HepG2 (cell line): ENCODE measurements around the gene RGMA. TPM values are rescaled to one million over a fixed set of nuclear protein-coding genes. Genes with fewer than 3 reads are reported as not detected.
A peak's percentile ranks its signal among the peaks of the same experiment; 100 is the strongest.

Experiments
- ATAC-seq: fragments of 200-7000 bp; cut with Tn5 transposase; 3 replicates; pipeline ENCODE4 v1.9.1; 2020; ENCODE audit warnings: mild to moderate bottlenecking, moderate library complexity
- BruUV-seq: library from RNA; stranded (reverse); fragments of 400-500 nt; replicated peaks from 2 replicates; lab custom pipeline; 2021; lab: Mats Ljungman, UMichigan
- CTCF ChIA-PET: fragments of 300-600 bp; formaldehyde crosslinking; extraction: SDS; loops from one replicate; lab custom pipeline; 2021; ENCODE audit warnings: low total read pairs, inconsistent platforms, low intra/inter-chr PET ratio; lab: Yijun Ruan, JAX
- POLR2A ChIA-PET: fragments of 350-600 bp; sonication (Branson Sonifier 250); formaldehyde crosslinking; loops from one replicate; lab custom pipeline; 2020; ENCODE audit warnings: antibody characterized with exemption, inconsistent platforms; lab: Yijun Ruan, JAX
- DNase-seq: peaks from one replicate; pipeline ENCODE4 v3.0.0-alpha.2; 2015; ENCODE audit warnings: low spot score
- FAIRE-seq: peaks from 3 replicates; lab custom pipeline; 2011; peaks lifted over from hg19 to GRCh38; lab: Jason Lieb, UNC
- H2AFZ ChIP-seq: one replicate; pipeline ENCODE4 v1.6.1; 2011; ENCODE audit warnings: low read length, inconsistent platforms
- H3K27ac ChIP-seq: fragments of 300-600 bp; 3 replicates; pipeline ENCODE4 v1.8.0; 2011; ENCODE audit warnings: mixed run types, mild to moderate bottlenecking, mixed read lengths, low read length, inconsistent platforms; ENCODE audit not compliant: insufficient read depth; ENCODE audit errors: extremely low read length
- H3K27me3 ChIP-seq, 2 experiments: fragments of 200-600 bp in 1 of 2; 2 replicates in 1 of 2; 3 replicates in 1 of 2; pipeline versions ENCODE4 v1.6.0 to v1.8.0; 2011; ENCODE audit warnings: low read length in 2 of 2, mild to moderate bottlenecking in 2 of 2, moderate library complexity in 2 of 2, inconsistent platforms in 1 of 2; ENCODE audit not compliant: insufficient read depth in 2 of 2, control insufficient read depth in 1 of 2
- H3K36me3 ChIP-seq, 2 experiments: fragments of 200-600 bp in 1 of 2; replicated peaks in 1 of 2; 2 replicates in 1 of 2; 3 replicates in 1 of 2; pipeline versions ENCODE4 v1.5.1 to v1.8.0; 2011; ENCODE audit warnings: low read length in 2 of 2, inconsistent platforms in 1 of 2; ENCODE audit not compliant: insufficient read depth in 2 of 2, control insufficient read depth in 1 of 2
- H3K4me1 ChIP-seq: 2 replicates; pipeline ENCODE4 v1.5.1; 2012; ENCODE audit warnings: low read length, inconsistent platforms; ENCODE audit not compliant: insufficient read depth
- H3K4me2 ChIP-seq: 2 replicates; pipeline ENCODE4 v1.6.0; 2011; ENCODE audit warnings: low read depth, low read length, inconsistent platforms
- H3K4me3 ChIP-seq, 3 experiments: fragments of 200-600 bp in 1 of 3; sonication (generic), shearing (Covaris generic) in 1 of 3; replicated peaks in 1 of 3; 2 replicates each; pipeline ENCODE4 v1.5.1; 2011 to 2016; ENCODE audit warnings: low read length in 3 of 3, inconsistent platforms in 2 of 3, low read depth in 2 of 3, mild to moderate bottlenecking in 2 of 3, control low read depth in 1 of 3, mixed read lengths in 1 of 3; ENCODE audit not compliant: insufficient read depth in 1 of 3
- H3K79me2 ChIP-seq: one replicate; pipeline ENCODE4 v1.6.1; 2011; ENCODE audit warnings: low read length, inconsistent platforms; ENCODE audit not compliant: insufficient read depth
- H3K9ac ChIP-seq: 2 replicates; pipeline ENCODE4 v1.6.0; 2011; ENCODE audit warnings: mild to moderate bottlenecking, low read depth, low read length, inconsistent platforms; ENCODE audit not compliant: insufficient read depth
- H3K9me3 ChIP-seq: 2 replicates; pipeline ENCODE4 v1.5.1; 2012; ENCODE audit warnings: mild to moderate bottlenecking, low read length
- H4K20me1 ChIP-seq: 2 replicates; pipeline ENCODE4 v1.6.0; 2011; ENCODE audit warnings: inconsistent platforms, mild to moderate bottlenecking, low read length, moderate library complexity; ENCODE audit not compliant: insufficient read depth
- DR1 ChIP-seq: sonication (generic); formaldehyde crosslinking; IDR thresholded peaks from 2 replicates; pipeline ENCODE4 v1.8.0; 2021; ENCODE audit warnings: mild to moderate bottlenecking, missing genetic modification reagents, inconsistent platforms
- E2F2 ChIP-seq: sonication (generic); formaldehyde crosslinking; IDR thresholded peaks from 2 replicates; pipeline ENCODE4 v1.4.0; 2020; ENCODE audit warnings: missing genetic modification reagents, borderline replicate concordance
- GTF3A ChIP-seq: sonication (generic); formaldehyde crosslinking; conservative IDR thresholded peaks from 2 replicates; pipeline ENCODE4 v1.4.0; 2020; ENCODE audit warnings: mild to moderate bottlenecking, missing genetic modification reagents
- HOMEZ ChIP-seq: IDR thresholded peaks from 2 replicates; pipeline ENCODE4 v1.6.1; 2016; ENCODE audit warnings: low read depth
- PRMT3 ChIP-seq: sonication (generic); formaldehyde crosslinking; IDR thresholded peaks from 2 replicates; pipeline ENCODE4 v1.8.1; 2022; ENCODE audit warnings: low read depth, mild to moderate bottlenecking, moderate library complexity, missing genetic modification reagents, borderline replicate concordance
- YEATS4 ChIP-seq: sonication (generic); formaldehyde crosslinking; IDR thresholded peaks from 2 replicates; pipeline ENCODE4 v1.4.0; 2020; ENCODE audit warnings: missing genetic modification reagents, borderline replicate concordance
- ZBTB42 ChIP-seq: sonication (generic); formaldehyde crosslinking; IDR thresholded peaks from 2 replicates; pipeline ENCODE4 v1.5.0; 2020; ENCODE audit warnings: mild to moderate bottlenecking, missing genetic modification reagents
- ZNF12 ChIP-seq: sonication (generic); formaldehyde crosslinking; IDR thresholded peaks from 2 replicates; pipeline ENCODE4 v1.5.0; 2020; ENCODE audit warnings: missing genetic modification reagents
- ZNF510 ChIP-seq: sonication (generic); formaldehyde crosslinking; IDR thresholded peaks from 2 replicates; pipeline ENCODE4 v1.4.0; 2020; ENCODE audit warnings: low read depth, mild to moderate bottlenecking, missing genetic modification reagents
- WGBS: methylation state at CpG from one replicate; pipeline ENCODE4 v1.1.6; 2017; ENCODE audit warnings: low lambda C conversion rate; 5-methylcytosine and 5-hydroxymethylcytosine counted together
- in situ Hi-C: cut with HindIII; loops from 2 replicates; pipeline ENCODE4 v1.10.0; 2017; ENCODE audit warnings: low pct_unique_long_range_greater_than_20kb; ENCODE audit not compliant: extremely low pct_ligation_motif_present
- intact Hi-C: fragments of 100-400 bp; cut with micrococcal nuclease; formaldehyde crosslinking; loops from one replicate; pipeline ENCODE4 v1.10.0; 2022; ENCODE audit not compliant: unreplicated experiment
- polyA plus RNA-seq, 8 experiments: library from polyadenylated mRNA; depleted of rRNA in 3 of 8; stranded (reverse) in 7 of 8; unstranded in 1 of 8; fragments of >200 nt; fragmentation: Illumina TruSeq in 4 of 8; extraction: Trizol in 4 of 8; gene quantifications; 2 replicates each; pipeline versions ENCODE4 v1.2.1 to v1.2.3, GENCODE V29; 2011 to 2016; ENCODE audit warnings: low read depth in 4 of 8, missing spikeins in 1 of 8, mixed read lengths in 1 of 8; ENCODE audit not compliant: insufficient read depth in 1 of 8
- total RNA-seq, 5 experiments: library from RNA; depleted of rRNA; stranded (reverse); fragments of >200 nt; fragmentation: Illumina TruSeq; extraction: Trizol; gene quantifications; 2 replicates each; pipeline ENCODE4 v1.2.3, GENCODE V29; 2016; ENCODE audit warnings: low read depth in 1 of 5
- TF ChIP-seq, protein P1 (sequence below): sonication (generic); formaldehyde crosslinking; IDR thresholded peaks from 2 replicates; pipeline ENCODE4 v1.8.0; 2022; ENCODE audit warnings: mild to moderate bottlenecking, missing genetic modification reagents
- TF ChIP-seq, protein P2 (sequence below): sonication (generic); formaldehyde crosslinking; IDR thresholded peaks from 2 replicates; pipeline ENCODE4 v1.5.1; 2020; ENCODE audit warnings: missing genetic modification reagents, mild to moderate bottlenecking, borderline replicate concordance

RGMA gene
- total and polyA plus RNA-seq, 2 of the 13 experiments (the other 11 are each of a cell fraction or from before 2014, with no cell fraction given) = not detected

DNA sequence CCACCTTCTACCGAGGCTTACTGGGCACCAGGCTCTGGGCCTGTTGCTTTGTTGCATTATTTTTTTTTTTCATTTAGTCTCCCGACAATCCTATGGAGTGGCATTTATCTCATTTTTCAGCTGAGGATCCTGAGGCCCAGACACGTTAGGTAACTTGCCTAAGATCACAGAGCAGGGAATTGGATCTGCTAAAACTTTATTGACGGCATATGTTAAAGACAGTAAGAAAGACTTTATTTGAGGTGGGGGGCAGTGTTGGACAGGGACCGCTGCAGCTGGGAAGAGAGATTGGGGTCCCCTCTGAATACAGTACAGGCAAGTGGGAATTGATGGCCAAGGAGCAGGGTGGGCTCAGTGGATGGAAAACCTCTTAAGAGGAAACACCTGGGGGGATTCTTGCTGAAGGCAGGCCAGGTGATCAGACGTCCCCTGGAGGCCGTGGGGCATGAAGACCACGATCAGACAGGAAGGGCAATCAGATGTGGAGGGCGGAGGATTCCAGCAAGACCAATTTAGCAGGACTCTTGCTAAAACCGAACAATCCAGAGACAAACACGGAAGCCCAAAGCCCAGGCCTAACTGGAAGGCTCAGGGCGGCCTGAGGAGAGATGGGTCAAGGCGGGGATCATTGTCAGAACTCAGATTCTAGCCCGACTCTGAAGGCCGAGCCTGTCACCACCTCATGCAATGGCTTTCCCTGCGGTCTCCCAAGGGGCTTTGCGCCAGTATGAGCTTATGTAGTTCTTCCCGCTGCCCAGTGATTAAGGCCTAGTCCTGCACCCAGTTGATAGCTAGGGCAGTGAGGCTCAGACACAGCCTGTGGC lies 53.7 kb downstream of the RGMA start:
- H3K4me3 ChIP-seq = no peak overlapping the region
- intact Hi-C loops = no loop called here
- no peaks in the 10 kb centered on the region for H3K36me3 ChIP-seq
- in situ Hi-C loops = no loop called here
- no peak overlapping the region for H3K9ac ChIP-seq
- ChIA-PET POLR2A (interaction anchor here (2.0 kb wide), 1 partner anchor 1085 kb away, joined by 5 read pairs; no protein-coding TSS in a partner anchor), CTCF (interaction anchor here (1.3 kb wide), 1 partner anchor 1084 kb away, joined by 9 read pairs; no protein-coding TSS in a partner anchor)
- H3K27me3 ChIP-seq = 0 out of 5 replicates have a peak, but pooled peaks cover 0 to 8% of the 10 kb centered on the region in 2 experiments
- BruUV-seq = no TSS peak
- no peaks in the 10 kb centered on the region for H4K20me1 ChIP-seq
- WGBS = 70% methylated on average over 12 of the region's 18 CpGs
- no peaks in the 10 kb centered on the region for H3K9me3 ChIP-seq
- ATAC-seq = peak; percentile 4; the same call in 2 of the 3 replicates
- H3K4me2 ChIP-seq = peak overlapping the region; percentile 50
- no peak overlapping the region for H3K27ac ChIP-seq
- no peak overlapping the region for H2AFZ ChIP-seq
- H3K4me1 ChIP-seq = peaks cover 18% of the 10 kb centered on the region
- no peak for FAIRE-seq
- no peaks in the 10 kb centered on the region for H3K79me2 ChIP-seq
- no peak for DNase-seq
- TF ChIP-seq DR1 (CRISPR knock-in tag) (no peak), ZNF12 (CRISPR knock-in tag) (no peak), HOMEZ (CRISPR knock-in tag) (no peak), ZBTB42 (CRISPR knock-in tag) (no peak), GTF3A (CRISPR knock-in tag) (no peak), ZNF510 (CRISPR knock-in tag) (no peak), PRMT3 (CRISPR knock-in tag) (no peak), YEATS4 (CRISPR knock-in tag) (no peak), E2F2 (CRISPR knock-in tag) (no peak)
- TF ChIP-seq, protein P1, sequence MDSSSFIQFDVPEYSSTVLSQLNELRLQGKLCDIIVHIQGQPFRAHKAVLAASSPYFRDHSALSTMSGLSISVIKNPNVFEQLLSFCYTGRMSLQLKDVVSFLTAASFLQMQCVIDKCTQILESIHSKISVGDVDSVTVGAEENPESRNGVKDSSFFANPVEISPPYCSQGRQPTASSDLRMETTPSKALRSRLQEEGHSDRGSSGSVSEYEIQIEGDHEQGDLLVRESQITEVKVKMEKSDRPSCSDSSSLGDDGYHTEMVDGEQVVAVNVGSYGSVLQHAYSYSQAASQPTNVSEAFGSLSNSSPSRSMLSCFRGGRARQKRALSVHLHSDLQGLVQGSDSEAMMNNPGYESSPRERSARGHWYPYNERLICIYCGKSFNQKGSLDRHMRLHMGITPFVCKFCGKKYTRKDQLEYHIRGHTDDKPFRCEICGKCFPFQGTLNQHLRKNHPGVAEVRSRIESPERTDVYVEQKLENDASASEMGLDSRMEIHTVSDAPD = no peak
- TF ChIP-seq, protein P2, sequence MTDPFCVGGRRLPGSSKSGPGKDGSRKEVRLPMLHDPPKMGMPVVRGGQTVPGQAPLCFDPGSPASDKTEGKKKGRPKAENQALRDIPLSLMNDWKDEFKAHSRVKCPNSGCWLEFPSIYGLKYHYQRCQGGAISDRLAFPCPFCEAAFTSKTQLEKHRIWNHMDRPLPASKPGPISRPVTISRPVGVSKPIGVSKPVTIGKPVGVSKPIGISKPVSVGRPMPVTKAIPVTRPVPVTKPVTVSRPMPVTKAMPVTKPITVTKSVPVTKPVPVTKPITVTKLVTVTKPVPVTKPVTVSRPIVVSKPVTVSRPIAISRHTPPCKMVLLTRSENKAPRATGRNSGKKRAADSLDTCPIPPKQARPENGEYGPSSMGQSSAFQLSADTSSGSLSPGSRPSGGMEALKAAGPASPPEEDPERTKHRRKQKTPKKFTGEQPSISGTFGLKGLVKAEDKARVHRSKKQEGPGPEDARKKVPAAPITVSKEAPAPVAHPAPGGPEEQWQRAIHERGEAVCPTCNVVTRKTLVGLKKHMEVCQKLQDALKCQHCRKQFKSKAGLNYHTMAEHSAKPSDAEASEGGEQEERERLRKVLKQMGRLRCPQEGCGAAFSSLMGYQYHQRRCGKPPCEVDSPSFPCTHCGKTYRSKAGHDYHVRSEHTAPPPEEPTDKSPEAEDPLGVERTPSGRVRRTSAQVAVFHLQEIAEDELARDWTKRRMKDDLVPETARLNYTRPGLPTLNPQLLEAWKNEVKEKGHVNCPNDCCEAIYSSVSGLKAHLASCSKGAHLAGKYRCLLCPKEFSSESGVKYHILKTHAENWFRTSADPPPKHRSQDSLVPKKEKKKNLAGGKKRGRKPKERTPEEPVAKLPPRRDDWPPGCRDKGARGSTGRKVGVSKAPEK = no peak
